ENCODE measurements around the gene PRDM1.

The PRDM1 gene

DNA sequence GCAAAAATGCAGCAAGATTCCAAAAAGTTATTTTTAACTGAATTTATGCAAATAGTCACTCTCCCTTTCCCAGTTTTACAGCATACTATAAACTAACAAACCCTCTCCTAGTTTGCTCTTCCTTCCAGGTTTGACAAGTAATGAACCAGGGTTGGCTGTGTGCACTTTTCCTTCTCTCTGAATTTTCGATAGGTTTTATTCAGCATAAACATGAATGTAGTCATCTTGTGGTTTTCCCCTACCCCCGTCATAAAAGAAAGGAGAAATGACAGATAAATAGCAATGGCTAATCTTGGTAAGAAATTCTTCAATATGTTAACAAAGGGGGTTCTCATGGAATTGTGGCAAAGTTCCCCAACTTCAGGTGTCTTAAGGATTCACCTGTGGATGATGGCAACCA lies 26.3 kb downstream of the PRDM1 start:
- H3K9me3 Mint-ChIP-seq: no peaks in the 10 kb centered on the region
- peaks cover 22% of the 10 kb centered on the region for H3K36me3 Mint-ChIP-seq (ENCODE audit: low read depth)
- H3K4me3 Mint-ChIP-seq: no peak overlapping the region
- no peak for DNase-seq
- no peak overlapping the region for H3K27ac Mint-ChIP-seq
- peaks cover 3% of the 10 kb centered on the region for H3K27me3 Mint-ChIP-seq (ENCODE audit: low read depth, poor library complexity)
- peaks cover 41% of the 10 kb centered on the region for H3K4me1 Mint-ChIP-seq
- TF ChIP-seq, protein P1, sequence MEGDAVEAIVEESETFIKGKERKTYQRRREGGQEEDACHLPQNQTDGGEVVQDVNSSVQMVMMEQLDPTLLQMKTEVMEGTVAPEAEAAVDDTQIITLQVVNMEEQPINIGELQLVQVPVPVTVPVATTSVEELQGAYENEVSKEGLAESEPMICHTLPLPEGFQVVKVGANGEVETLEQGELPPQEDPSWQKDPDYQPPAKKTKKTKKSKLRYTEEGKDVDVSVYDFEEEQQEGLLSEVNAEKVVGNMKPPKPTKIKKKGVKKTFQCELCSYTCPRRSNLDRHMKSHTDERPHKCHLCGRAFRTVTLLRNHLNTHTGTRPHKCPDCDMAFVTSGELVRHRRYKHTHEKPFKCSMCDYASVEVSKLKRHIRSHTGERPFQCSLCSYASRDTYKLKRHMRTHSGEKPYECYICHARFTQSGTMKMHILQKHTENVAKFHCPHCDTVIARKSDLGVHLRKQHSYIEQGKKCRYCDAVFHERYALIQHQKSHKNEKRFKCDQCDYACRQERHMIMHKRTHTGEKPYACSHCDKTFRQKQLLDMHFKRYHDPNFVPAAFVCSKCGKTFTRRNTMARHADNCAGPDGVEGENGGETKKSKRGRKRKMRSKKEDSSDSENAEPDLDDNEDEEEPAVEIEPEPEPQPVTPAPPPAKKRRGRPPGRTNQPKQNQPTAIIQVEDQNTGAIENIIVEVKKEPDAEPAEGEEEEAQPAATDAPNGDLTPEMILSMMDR (IDR thresholded peaks at IDR 0.05): no peak

DNA sequence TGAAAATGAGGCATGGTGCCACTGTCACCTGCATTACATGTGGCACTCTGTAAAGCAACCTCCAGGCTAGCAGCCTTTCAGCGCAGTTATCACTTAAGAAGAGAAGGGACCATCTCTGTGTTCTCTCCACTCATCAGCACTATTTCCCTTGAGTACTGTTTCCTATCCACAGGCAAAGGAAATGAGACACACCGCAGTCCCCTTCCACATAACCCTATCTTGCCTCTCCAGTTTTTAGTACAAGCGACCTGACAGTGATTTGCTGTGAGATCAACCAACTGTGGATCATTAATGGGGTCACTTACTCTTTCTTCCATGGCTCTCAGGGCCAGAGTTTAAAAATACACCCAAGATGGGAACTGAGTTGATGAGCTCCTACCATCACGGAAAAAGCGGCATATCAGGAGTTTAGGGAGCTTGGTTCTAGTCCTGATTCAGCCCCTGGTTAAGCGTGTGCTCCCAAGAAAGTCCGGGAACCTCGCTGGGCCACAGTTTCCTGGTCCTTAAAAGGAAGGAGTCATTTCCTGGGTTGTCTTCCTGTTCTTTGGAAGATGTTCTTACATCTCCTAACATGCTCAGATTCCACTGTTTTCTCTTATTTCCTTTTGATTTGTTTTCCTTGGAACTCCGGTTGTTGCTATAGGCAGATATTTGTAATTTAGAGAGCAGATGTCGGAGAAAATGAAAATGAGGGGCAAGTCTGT lies 27.3 kb downstream of the PRDM1 start:
- Mint-ChIP-seq H3K36me3 (ENCODE audit: low read depth) (peaks cover 13% of the 10 kb centered on the region), H3K27me3 (ENCODE audit: low read depth, poor library complexity) (peaks cover 3% of the 10 kb centered on the region), H3K9me3 (no peaks in the 10 kb centered on the region), H3K4me3 (no peak overlapping the region), H3K4me1 (peaks cover 41% of the 10 kb centered on the region), H3K27ac (peak overlapping the region; percentile 11)
- no peak for DNase-seq
- TF ChIP-seq, protein P1 (IDR thresholded peaks at IDR 0.05): no peak

DNA sequence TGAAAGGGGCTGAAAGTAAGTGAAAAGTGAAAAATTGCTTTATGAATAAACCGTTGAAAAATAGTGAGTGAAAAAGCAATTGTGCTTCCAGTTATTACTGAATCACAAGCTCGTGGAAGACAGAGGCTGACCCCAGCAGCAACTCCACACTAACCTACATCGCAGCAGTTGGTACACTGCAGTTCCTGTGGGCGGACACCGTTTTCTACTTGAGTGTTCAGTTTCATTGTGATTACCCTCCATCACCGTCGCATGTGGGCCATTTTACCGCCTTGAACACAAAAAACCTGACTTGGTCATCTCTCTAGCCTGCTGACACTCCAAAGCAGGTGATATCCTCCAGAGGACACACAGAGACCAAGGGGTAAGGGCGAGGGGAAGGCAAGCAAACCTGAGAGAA lies 28.4 kb downstream of the PRDM1 start:
- TF ChIP-seq, protein P1 (IDR thresholded peaks at IDR 0.05): no peak
- Mint-ChIP-seq H3K36me3 (ENCODE audit: low read depth) (peaks cover 9% of the 10 kb centered on the region), H3K9me3 (peaks cover 8% of the 10 kb centered on the region), H3K4me3 (no peak overlapping the region), H3K4me1 (peaks cover 49% of the 10 kb centered on the region), H3K27ac (peak overlapping the region; percentile 43), H3K27me3 (ENCODE audit: low read depth, poor library complexity) (peaks cover 3% of the 10 kb centered on the region)
- no peak for DNase-seq

DNA sequence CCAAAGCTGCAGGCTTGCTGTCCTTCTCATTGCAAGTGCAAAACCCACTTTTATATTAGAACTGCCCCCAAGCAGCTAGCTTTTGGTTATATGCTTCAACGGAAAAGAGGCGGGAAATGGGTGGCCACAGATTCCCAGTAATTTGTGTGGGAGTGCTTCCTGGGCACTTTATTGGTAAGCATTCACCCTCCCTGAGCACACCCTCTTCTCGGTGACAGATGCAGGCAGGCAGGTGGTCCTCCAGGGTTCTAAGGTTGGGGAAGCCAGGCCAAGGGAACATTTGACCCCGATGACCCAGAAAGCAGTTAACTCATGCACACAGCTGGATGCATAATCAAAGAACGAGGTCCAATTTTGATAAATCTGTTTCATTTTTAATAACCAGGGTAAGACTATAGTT lies 29.1 kb downstream of the PRDM1 start:
- H3K27ac Mint-ChIP-seq: no peak overlapping the region
- DNase-seq: no peak
- H3K9me3 Mint-ChIP-seq: peaks cover 10% of the 10 kb centered on the region
- H3K4me3 Mint-ChIP-seq: no peak overlapping the region
- H3K4me1 Mint-ChIP-seq: peaks cover 49% of the 10 kb centered on the region
- peaks cover 5% of the 10 kb centered on the region for H3K36me3 Mint-ChIP-seq (ENCODE audit: low read depth)
- peaks cover 3% of the 10 kb centered on the region for H3K27me3 Mint-ChIP-seq (ENCODE audit: low read depth, poor library complexity)
- TF ChIP-seq, protein P1 (IDR thresholded peaks at IDR 0.05): no peak

DNA sequence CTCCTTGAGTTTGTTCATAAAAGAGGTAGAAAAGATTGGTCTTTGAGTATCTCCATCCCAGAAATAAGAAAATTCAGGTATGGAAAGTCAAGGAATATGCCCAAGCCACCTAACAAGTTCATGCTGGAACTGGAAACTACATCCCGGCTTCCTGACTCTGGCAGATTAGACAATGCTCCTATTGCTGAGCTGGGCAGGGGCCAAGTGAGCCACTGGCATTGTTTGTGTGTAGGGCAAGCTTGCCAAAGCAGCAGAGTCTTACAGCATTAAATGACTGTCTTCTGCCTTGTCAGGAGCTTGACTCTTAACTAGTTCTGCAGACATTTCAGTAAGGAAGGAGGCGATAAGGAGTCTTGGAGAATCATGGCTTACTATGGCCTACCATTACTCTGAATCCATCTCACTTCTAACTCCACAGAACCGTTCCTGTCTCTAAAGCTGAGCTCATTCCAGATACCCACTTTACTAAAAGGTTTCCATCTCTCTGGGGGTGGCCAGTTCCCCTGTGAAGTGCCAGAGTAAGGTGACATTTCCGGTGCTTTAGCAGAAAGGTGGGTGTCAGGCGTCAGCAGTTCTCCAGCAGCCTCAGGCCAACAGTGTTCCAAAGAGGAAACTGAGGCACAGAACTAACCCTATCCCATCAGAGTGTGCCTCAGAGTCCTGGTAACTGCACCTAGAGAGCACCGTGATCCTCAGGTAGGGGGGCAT lies 30.1 kb downstream of the PRDM1 start:
- Mint-ChIP-seq H3K36me3 (ENCODE audit: low read depth) (peaks cover 5% of the 10 kb centered on the region), H3K27ac (peak overlapping the region; percentile 69), H3K9me3 (peaks cover 10% of the 10 kb centered on the region), H3K4me1 (peaks cover 52% of the 10 kb centered on the region), H3K27me3 (ENCODE audit: low read depth, poor library complexity) (peaks cover 7% of the 10 kb centered on the region), H3K4me3 (no peak overlapping the region)
- no peak for DNase-seq
- TF ChIP-seq, protein P1 (IDR thresholded peaks at IDR 0.05): no peak
